Measurements from ENCODE around the gene GPR22.

DNA sequence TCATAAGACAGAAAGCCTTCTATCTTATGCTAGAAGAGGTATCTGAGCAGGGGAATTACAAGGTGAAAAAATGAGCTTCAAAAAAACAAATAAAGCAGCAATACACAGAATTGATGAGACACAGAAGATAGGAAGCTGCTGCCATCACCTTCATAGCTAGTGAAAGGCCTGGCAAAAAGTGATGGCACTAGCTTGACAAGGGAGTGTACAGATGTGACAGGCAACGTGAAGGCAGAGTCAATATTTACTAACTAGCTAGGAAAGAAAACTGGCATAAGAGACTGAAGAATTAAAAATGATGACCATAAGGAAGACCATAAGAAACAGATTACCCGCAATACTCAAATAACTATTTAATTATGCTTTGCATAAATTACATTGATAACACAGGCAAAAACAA is 9.4 kb downstream of the GPR22 start:
- TF ChIP-seq EZH2 (IDR thresholded peaks at IDR 0.05; ENCODE audit: borderline replicate concordance, low read length): no peak
- TF ChIP-seq, protein P1, sequence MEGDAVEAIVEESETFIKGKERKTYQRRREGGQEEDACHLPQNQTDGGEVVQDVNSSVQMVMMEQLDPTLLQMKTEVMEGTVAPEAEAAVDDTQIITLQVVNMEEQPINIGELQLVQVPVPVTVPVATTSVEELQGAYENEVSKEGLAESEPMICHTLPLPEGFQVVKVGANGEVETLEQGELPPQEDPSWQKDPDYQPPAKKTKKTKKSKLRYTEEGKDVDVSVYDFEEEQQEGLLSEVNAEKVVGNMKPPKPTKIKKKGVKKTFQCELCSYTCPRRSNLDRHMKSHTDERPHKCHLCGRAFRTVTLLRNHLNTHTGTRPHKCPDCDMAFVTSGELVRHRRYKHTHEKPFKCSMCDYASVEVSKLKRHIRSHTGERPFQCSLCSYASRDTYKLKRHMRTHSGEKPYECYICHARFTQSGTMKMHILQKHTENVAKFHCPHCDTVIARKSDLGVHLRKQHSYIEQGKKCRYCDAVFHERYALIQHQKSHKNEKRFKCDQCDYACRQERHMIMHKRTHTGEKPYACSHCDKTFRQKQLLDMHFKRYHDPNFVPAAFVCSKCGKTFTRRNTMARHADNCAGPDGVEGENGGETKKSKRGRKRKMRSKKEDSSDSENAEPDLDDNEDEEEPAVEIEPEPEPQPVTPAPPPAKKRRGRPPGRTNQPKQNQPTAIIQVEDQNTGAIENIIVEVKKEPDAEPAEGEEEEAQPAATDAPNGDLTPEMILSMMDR (conservative IDR thresholded peaks at IDR 0.05 in 1 of 2, IDR thresholded peaks at IDR 0.05 in 1 of 2; ENCODE audit: extremely low read depth in 1 of 2, insufficient read depth in 1 of 2, low read depth in 1 of 2, low read length in 2 of 2): no peak
